GM19397 (cell line): ENCODE data around the gene GRIN2B.

Experiments used
- ATAC-seq: cut with Tn5 transposase; IDR thresholded peaks from one replicate; pipeline ENCODE4 v1.9.1; 2021; ENCODE audit warnings: mild to moderate bottlenecking, moderate library complexity; ENCODE audit not compliant: unreplicated experiment

The GRIN2B gene

GRCh38 chr12:13981296-13981962, at the start of gene GRIN2B:
Gene GRIN2B, minus strand, starts transcription at chr12:13981602. Its CDS starts 115,394 bp downstream, at chr12:13866208.
- no peak for ATAC-seq

DNA sequence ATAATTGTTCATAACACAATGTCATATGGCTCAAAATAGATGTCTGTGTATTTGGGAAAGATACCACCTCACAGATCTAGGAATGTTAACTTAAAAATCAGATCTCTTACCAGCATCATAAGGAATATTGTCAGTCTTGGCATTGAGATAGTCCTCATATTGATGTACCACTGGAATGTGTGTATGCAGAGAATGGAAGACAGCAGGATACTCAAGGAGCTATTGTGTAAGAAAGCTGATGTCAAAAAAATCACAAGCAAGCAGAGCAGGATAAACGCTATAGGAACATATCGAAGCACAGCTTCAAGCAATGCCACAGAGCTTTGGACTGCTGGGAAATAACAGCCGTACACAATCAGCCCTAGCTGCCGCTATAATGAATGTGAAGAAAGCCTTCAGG, 45.1 kb upstream of the GRIN2B start:
- no peak for ATAC-seq

DNA sequence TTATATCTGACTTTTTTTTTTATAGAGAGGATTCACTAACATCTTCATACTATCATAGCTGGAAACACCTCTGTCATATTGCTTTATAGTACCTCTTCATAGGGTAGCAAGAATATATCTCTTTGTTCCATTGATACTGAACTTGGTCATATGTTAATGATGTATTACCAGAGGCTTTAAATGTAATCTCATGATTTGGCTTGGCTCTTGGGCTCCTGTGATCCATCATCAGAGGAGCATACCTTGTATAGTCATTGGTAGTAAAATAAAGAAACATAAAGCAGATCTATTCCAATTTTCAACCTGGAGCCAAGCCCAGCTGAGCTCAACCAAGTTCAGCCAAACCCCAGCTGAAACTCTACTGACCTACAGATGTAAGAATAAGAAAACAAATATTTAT, 43.2 kb upstream of the GRIN2B start:
- ATAC-seq, result no peak

- no peak for ATAC-seq
Measured at GRCh38 chr12:14018080-14018479, 36.7 kb upstream of the GRIN2B start.

DNA sequence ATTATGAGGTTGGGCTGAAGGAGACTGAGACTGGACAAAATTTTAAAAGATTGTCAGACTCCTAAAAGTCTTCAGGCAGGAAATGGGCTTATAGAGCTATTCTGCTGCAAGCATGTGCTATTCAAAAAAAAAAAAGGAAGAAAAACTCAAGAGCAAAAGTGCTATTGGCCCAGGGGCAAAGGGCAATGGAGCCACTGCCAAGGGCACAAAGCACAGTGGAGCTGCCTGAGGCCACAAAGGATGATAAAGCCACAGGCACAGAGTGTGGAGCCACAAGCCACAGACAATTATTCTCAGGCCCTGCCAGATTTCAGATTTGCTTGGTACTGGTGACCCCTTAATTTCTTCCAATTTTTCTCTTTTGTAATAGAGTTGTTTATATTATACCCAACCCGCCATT, 29.6 kb upstream of the GRIN2B start:
- no peak for ATAC-seq

DNA sequence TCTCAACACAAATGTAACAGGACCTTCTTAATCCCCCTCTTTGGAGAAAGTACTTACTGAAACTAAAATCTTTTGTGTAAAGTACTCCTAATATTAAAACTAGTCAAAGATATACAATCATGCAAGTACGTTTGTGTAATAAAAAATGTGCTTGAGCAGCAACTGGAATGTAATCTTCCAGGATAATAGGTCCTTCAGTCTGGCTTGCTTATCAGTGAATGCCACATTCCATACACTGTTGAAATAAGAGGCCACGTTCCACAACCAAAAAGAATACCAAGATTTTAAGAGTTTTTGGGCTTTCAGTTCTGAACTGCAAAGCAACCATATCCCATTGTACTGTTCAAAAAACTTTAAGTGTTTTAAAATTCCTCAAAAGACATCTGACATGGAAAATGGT, 26.2 kb upstream of the GRIN2B start:
- no peak for ATAC-seq

DNA sequence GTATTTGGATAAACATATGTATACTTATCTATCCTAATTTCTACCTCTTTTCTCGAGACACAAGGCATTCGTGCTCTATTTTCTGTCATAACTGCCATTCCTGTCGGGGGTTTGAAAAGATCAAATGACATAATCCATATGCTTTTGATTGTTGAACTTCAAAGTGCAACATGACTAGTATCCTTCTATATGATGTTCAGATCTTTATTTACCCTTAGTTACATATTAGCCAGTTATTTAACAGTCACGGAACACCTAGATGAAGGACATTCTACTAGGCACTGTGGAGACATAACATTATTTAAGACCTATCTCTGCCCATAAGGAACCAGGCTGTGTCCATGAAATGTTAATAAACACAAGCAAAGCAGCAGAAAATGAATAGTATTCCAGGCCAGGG, 11.2 kb upstream of the GRIN2B start:
- no peak for ATAC-seq

DNA sequence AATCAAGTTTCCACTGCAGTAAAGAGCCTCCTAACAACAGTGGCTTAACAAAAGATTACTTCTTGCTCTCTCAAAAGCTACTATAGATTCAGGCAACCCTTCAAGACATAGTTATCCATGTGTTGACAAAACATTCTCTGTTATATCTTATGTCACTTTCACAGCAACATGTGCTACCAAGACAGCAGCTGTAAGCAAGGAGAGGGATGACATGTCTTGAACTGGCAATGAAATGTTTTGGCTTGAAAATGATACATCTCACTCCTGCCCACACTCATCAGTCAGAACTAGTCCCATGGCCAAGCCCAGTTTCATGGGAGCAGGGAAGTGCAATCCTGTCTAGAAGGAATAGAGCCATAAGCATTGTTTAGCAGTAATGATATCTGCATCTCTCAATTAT, 10.7 kb upstream of the GRIN2B start:
- ATAC-seq, result no peak

DNA sequence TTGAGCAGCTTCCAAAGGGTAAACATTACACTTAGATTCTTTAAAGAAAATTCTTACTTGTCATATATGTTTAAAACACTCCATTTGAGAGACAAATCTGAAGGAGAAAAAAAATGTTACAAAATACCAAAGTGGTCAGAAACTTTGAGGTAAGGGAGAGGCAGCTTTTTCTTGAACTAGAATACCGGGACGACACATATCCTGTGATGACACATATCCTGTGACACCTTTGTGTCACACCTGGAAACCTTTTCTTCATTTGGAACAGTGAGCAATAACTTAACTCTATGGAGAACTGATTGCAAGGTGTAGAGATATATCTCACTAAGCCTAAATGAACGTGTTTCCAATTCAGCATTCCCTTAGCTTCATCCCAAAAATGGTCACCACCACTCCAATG, 4.6 kb upstream of the GRIN2B start:
- no peak for ATAC-seq

GRCh38 chr12:13981990-13982389, 588 bp upstream of the GRIN2B start:
- no peak for ATAC-seq

DNA sequence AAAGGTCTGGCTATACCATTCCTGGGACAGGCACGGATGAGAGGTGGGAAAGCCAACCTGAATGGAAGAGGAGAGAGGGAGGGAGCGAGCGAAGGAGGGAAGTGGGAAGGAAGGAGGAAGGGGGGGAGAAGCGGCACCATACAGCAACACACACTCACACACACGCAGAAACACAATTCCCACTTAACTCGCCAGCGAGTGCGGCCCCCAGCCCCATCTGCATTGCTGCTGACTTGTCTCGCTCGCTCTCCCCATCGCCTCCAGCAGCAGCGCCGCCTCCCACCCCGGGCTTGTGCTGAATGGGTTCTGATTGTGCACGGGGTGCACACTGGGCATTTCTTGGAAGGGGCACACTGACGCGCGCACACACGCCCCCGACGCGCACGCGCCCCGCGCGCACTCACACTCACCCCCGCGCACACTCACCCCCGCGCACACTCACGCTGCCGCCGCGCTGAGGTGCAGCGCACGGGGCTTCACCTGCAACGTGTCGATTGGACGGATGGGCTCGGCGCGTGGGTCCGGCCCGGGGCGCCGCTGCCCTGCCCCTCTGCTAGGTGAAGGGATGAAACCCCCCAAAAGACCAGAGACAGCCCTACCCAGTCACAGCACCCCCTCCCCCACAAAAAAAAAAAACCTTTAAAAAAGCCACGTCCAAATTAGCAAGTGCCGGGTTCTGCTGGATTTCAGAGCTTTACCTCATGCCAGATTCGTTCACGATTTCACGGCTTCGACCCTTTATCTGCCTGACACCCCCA, 685 bp downstream of the GRIN2B start:
- no peak for ATAC-seq

DNA sequence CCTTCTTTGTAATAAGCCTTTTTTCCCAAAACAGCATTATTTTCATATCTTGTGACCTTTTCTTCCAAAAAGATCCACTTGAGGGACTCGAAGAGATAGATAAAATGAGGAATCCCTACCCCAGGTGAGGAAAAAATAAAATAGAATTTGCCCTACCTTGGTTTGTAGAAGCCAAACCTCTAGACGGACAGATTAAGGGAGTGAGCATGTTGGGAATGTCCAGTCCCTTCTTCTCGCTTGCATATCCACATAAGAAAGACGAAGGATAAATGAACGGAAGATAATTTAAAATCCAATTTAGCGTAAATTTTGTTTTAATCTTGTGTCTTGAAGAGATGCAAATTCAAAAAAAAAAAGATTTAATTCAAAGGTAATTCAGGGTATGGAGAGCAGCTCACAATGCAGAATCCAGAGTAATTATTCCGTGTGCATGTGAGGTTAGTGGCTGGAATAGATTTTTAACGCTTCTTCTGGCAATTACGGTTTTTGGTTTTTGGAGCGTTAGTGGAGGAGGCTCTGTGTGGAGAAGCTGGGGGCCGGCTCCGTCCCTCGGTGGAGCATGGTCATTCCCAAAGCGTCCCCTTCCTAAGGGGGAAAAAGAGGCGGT, 1.5 kb downstream of the GRIN2B start:
- no peak for ATAC-seq

- ATAC-seq, result no peak
Measured at GRCh38 chr12:13978876-13979275, 2.5 kb downstream of the GRIN2B start.

- no peak for ATAC-seq
Measured at GRCh38 chr12:13976880-13977279, 4.5 kb downstream of the GRIN2B start.

GRCh38 chr12:13976028-13976584, 5.3 kb downstream of the GRIN2B start:
- no peak for ATAC-seq

- ATAC-seq, result no peak
Measured at GRCh38 chr12:13973996-13974395, 7.4 kb downstream of the GRIN2B start.

DNA sequence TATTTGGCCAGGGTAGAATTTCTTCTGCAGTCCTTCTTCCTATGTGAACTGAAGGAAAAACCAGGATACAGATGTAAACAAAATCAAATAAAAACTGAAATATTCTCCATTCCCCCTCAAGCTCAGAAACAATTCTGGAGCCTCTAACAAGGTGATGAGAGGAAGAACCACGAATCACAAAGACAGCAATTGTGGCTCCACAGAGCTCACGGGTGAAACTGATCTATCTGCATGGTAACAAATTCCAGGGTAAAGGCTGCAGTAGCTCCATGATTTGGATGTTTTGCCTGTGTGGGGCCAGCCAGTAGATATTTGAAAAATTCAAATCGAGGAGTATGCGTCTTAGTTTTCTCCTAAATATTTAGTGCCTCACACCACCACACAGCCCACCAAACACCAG, 10.6 kb downstream of the GRIN2B start:
- ATAC-seq, result no peak

DNA sequence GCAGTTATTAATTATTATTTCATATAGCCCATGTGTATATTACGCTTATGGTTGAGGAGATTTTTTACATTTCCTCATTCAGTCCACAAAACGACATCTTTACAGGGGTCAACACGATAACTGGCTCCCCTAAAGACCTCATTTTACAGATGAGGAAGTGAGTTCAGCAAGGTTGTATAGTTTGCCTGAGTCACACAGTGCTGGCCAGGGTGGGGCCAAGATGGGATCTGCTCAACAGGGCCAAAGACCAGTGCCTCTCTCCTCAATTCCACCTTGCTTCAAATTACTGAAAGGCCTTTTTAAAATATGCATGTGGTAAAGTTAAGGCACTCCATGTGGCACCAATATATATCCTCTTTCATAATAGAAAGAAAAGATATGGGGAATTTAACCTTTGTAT, 13.1 kb downstream of the GRIN2B start:
- ATAC-seq, result no peak

DNA sequence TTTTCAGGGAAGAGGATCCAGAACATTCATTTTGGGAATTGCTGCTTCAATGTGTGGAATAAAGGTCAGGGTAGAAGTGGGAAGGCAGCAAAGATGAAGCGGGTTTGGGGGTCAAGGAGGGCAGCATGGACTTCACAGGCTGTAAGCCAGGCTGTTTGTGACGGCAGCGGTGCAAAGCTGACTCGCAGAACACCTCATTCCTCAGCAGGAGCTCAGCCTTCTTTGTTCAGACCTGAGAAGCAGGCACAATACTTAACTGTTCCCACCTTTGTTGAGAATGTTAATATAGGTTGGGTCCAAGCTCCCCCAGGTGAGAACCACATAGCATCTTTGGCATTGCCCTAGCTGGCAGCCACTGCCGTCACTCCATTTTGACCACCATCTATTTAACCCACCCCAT, 16.7 kb downstream of the GRIN2B start:
- ATAC-seq, result no peak

GRCh38 chr12:13962699-13963098, 18.7 kb downstream of the GRIN2B start:
- ATAC-seq, result no peak

- ATAC-seq, result no peak
Measured at GRCh38 chr12:13961971-13962370, 19.4 kb downstream of the GRIN2B start.
